Right cardiac atrium (tissue), 5 donors: Measurements from ENCODE around the gene GPC6. TPM values are rescaled to one million over a fixed set of nuclear protein-coding genes. Genes with fewer than 3 reads are reported as not detected.
"Not testable (repeated sequence)": the region's sequence is repeated elsewhere in the genome, so short reads cannot be mapped to it uniquely, and the experiment has no call there.

Experiments used
- ATAC-seq, 2 donors: fragments of 200-7000 bp; cut with Tn5 transposase; one replicate each; pipeline versions ENCODE4 v1.8.0 to v1.9.1; 2020; ENCODE audit warnings: moderate library complexity in 2 of 2, mild to moderate bottlenecking in 1 of 2
- DNase-seq, 3 donors: peaks; one replicate each; pipeline ENCODE4 v3.0.0-alpha.2; 2020
- H3K27ac ChIP-seq: one replicate; pipeline ENCODE4 v1.5.1; 2013; ENCODE audit warnings: mild to moderate bottlenecking, low read length, control low read depth, moderate library complexity
- H3K27me3 ChIP-seq: one replicate; pipeline ENCODE4 v1.6.1; 2013; ENCODE audit not compliant: control insufficient read depth, insufficient read depth
- H3K4me1 ChIP-seq: one replicate; pipeline ENCODE4 v1.6.1; 2013; ENCODE audit warnings: low read length; ENCODE audit not compliant: control insufficient read depth, insufficient read depth
- H3K4me3 ChIP-seq: one replicate; pipeline ENCODE4 v1.5.1; 2013; ENCODE audit warnings: low read length, control low read depth
- H3K9me3 ChIP-seq: one replicate; pipeline ENCODE4 v1.6.1; 2013; ENCODE audit warnings: low read length; ENCODE audit not compliant: control insufficient read depth
- WGBS: extraction: QIAGEN DNeasy Blood & Tissue Kit; methylation state at CpG from one replicate; pipeline ENCODE4 v1.1.7; 2013; 5-methylcytosine and 5-hydroxymethylcytosine counted together
- intact Hi-C, 4 donors: fragments of 100-400 bp; cut with DNase I; formaldehyde crosslinking; loops; one replicate each; pipeline versions ENCODE4 v1.11.0 to v1.14.0; 2022 to 2023
- polyA plus RNA-seq: library from polyadenylated mRNA; stranded (reverse); fragments of 200-250 nt; gene quantifications from one replicate; pipeline ENCODE4 v1.2.3, GENCODE V29; 2013
- total RNA-seq, 4 donors: library from RNA; stranded (reverse); fragmentation: NEBNext Ultra II Directional; extraction: Animal tissue kit (Norgen Biotek cat#: 25700); gene quantifications; one replicate each; pipeline ENCODE4 v1.2.1, GENCODE V29; 2021
- donor health status: healthy with polysubstance abuse.
- donor health status: DM: no; HTN: yes; CAD: no.
- donor health status: DM: no; HTN: no; CAD: no.
- donor health status: DM: no; HTN: yes; CAD: no; lungs with severe emphysema.
- donor health status: DM: yes; HTN: yes; CAD: no.

Gene GPC6
- total and polyA plus RNA-seq, 5 donors, result 1.5 to 11.0 (median 5.3) TPM

DNA sequence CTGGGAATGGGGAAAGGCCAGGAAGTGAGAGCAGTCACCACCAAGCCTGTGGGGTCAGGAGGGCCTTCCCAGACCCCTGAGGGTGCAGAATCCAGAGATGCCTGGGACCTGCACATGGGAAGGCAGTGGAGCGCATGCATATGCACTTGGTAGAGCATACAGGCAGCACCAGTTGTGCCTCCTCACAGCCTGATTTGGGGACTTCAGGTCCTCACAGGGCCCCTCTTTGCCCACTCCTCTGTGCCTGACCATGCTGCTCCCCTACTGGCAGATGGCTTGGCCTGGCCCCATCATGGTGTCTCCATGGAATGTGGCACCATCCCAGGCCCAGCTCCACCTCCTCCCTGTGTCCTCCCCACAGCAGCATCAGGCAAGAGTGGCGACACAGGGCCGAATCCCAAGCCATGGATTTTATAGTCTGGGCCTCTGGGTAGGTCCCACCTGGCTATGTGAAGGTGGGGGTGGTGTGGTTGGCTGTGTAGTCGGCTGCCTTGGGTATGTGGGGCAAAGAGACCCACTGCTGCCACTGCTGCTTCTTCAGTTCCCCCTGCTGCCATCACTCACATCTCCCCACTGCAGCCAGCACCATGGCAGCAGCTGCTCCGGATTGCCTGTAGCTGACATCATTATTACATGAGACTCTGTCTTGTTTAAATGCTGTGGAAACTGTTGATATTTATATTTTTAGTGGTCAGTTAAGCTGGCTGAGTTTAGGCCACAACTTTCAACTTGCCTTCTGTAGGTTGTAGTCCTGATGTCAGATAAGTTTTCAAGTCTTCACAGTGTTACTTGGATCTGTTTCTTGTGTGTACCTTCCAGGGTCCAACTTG, 247.0 kb downstream of the GPC6 start:
- intact Hi-C loops, result no loop called here
- WGBS, result 73% methylated on average over 5 of the region's 5 CpGs

DNA sequence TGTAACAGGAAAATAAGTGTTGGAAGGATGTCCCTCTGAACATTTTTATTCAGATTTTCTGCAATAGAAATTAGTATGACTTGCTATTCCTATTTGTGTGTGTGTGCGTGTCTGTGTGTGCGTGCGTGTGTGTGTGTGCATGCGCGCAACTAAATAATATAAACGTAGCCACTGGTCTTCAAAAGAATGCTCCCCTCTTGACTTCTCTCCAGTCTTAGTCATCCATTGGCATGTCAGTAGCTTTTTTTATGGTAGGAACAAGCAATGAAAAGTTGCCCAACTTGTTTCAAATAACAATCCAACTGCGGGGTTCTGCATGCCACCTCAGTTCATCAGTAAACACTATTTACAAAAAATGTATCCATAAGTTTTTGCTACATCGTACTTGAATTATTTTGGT, 249.6 kb downstream of the GPC6 start:
- no peak for ATAC-seq
- intact Hi-C loops, result no loop called here
- H3K27me3 ChIP-seq, result no peaks in the 10 kb centered on the region
- no peaks in the 10 kb centered on the region for H3K4me1 ChIP-seq
- 80% methylated on average over 8 of the region's 8 CpGs for WGBS
- no peak overlapping the region for H3K4me3 ChIP-seq
- H3K9me3 ChIP-seq, result no peaks in the 10 kb centered on the region
- H3K27ac ChIP-seq, result no peak overlapping the region
- no peak for DNase-seq

More for the DNA sequence above, 247.0 kb downstream of the GPC6 start:
- H3K27me3 ChIP-seq, result no peaks in the 10 kb centered on the region
- no peak overlapping the region for H3K27ac ChIP-seq
- H3K4me1 ChIP-seq, result no peaks in the 10 kb centered on the region
- H3K4me3 ChIP-seq, result no peak overlapping the region
- H3K9me3 ChIP-seq, result no peaks in the 10 kb centered on the region
- ATAC-seq (peak; percentile 11 to 24), DNase-seq (peak in 2 of 3 donors; percentile 26 to 39)

DNA sequence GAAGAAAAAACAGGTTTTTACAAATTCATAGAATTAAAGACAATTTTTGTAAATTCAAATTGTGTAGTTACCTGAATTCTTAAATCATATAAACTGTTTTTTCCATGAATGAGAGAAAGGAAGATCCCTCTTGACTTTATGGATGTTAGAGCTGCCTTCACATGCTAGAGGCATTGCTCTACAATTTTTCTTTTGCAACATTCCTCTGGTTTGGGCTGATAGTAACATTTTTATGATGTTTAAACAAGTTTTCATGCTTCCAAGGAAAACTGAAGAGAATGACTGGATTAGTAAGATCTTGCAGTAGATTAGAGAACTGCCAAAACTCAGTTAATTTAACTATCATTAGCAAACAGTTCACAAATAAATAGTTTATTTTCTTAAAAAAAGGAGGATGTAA, 250.6 kb downstream of the GPC6 start:
- DNase-seq (no peak), ATAC-seq (no peak)
- Histone ChIP-seq H3K27ac (no peak overlapping the region), H3K4me1 (no peaks in the 10 kb centered on the region), H3K27me3 (no peaks in the 10 kb centered on the region), H3K4me3 (no peak overlapping the region), H3K9me3 (no peaks in the 10 kb centered on the region)
- intact Hi-C loops, result no loop called here

DNA sequence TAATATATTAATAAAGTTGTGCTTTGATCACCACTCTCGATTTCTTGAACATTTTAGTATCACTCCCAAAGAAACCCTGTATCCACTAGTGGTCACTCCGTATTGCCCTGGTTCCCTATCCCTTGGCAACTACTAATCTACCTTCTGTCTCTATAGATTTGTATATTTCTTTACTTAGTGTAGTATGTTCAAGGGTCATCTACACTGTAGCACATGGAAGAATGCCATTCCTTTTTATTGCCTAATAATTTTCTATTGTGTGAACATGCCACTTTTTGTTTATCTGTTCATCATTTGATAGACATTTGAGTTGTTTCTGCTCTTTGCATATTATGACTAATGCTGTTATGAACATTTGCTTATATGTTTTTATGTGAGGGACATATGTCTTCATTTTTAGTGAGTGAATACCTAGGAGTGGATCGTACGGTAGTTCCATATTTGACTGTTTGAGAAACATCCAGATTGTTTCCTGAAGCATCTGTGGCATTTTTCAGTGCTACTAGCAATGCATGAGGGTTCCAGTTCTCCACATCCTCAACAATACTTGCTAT, 254.0 kb downstream of the GPC6 start:
- H3K4me1 ChIP-seq, result no peaks in the 10 kb centered on the region
- H3K27ac ChIP-seq, result no peak overlapping the region
- no peaks in the 10 kb centered on the region for H3K27me3 ChIP-seq
- no peak for ATAC-seq
- no peaks in the 10 kb centered on the region for H3K9me3 ChIP-seq
- WGBS, result 86% methylated on average over 4 of the region's 4 CpGs
- intact Hi-C loops, result no loop called here
- DNase-seq, result no peak
- H3K4me3 ChIP-seq, result no peak overlapping the region

DNA sequence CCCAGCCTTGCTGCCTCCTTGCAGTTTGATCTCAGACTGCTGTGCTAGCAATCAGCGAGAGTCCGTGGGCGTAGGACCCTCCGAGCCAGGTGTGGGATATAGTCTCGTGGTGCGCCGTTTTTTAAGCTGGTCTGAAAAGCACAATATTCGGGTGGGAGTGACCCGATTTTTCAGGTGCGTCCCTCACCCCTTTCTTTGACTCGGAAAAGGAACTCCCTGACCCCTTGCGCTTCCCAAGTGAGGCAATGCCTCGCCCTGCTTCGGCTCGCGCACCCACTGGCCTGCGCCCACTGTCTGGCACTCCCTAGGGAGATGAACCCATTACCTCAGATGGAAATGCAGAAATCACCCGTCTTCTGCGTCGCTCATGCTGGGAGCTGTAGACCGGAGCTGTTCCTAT, 269.5 kb downstream of the GPC6 start:
- H3K4me1 ChIP-seq, intact Hi-C loops, H3K4me3 ChIP-seq, DNase-seq, H3K9me3 ChIP-seq, ATAC-seq, H3K27ac ChIP-seq, H3K27me3 ChIP-seq: not testable (repeated sequence)
- WGBS, result 86% methylated on average over 21 of the region's 21 CpGs

DNA sequence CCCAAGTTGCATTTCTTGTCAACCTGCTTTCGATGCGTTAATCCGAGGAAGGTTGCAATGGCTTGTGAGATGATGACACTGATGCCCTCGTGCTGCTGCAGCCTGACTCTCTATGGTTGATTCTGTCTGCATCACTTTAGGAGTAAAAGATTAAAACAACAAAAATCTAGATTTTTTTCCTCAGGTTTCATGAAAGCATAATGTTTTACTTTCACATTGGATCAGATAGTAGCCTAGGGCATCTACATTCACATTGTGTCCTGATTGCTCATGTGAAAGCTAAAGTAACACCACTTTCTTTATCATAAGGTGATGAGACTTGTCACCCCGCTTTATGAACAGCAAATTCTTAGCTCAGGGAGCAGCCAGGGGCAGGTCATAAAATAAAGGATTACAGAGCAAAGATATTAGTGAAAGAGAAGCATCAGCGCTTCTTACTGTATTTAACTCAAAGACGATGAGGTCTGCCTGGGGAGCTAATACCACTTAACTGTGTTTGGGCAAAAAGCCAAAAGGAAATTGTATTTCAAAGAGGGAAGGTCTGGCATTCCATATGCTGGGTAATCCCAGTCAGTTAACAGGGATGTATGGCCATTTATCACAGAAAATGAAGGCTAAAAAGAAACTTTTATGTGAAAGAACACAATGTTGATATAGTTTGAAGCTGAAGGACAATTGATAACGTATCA, 270.5 kb downstream of the GPC6 start:
- intact Hi-C loops, result no loop called here
- Histone ChIP-seq H3K4me3 (no peak overlapping the region), H3K27ac (no peak overlapping the region), H3K4me1 (no peaks in the 10 kb centered on the region), H3K9me3 (no peaks in the 10 kb centered on the region), H3K27me3 (no peaks in the 10 kb centered on the region)
- no peak for ATAC-seq
- DNase-seq, result no peak
- 64% methylated on average over 8 of the region's 8 CpGs for WGBS

DNA sequence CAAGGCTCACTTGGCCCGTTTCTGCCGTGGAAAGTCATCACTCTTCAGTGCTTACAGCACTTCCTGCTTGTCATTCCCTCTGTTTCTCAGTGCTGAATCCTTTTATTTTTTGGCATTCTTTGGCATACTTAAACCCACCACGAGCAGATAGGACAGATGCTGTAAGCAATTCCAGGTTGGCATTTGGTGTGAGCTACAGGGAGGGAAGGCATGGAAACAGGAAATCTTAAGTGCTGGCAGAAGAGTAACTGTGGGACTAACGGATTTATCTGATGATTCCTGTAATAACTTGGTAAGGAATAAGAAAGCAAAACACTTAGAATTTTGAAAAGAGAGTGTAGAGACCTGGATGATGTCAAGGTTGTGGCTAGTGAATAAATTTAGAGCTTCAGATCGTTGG, 273.4 kb downstream of the GPC6 start:
- Histone ChIP-seq H3K4me1 (no peaks in the 10 kb centered on the region), H3K4me3 (no peak overlapping the region), H3K27me3 (no peaks in the 10 kb centered on the region), H3K9me3 (no peaks in the 10 kb centered on the region), H3K27ac (no peak overlapping the region)
- ATAC-seq (no peak), DNase-seq (no peak)
- intact Hi-C loops, result no loop called here
- WGBS, result 28% methylated on average over 5 of the region's 5 CpGs

DNA sequence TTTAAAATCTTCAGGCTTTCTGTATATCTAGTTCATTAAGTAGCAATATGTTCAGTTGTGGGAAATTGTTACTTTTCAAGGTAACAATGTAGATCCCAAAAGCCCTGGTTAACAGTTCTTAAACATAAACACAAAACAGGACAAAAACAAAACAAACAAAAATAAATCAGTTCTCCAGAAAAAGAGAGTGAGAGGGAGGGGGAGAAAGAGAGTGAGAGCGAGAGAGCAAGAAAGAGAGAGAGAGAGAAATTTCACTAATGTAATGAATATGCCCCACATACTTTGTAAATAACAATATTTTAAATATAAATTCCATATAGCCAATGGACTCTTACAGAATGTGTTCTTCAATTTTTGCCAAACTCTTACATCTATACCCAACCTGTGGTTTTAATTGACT, 275.5 kb downstream of the GPC6 start:
- Histone ChIP-seq H3K4me3 (no peak overlapping the region), H3K9me3 (no peaks in the 10 kb centered on the region), H3K4me1 (no peaks in the 10 kb centered on the region), H3K27ac (no peak overlapping the region), H3K27me3 (no peaks in the 10 kb centered on the region)
- DNase-seq, result no peak
- WGBS, result 91% methylated on average over 1 of the region's 1 CpG
- intact Hi-C loops, result no loop called here
- no peak for ATAC-seq

DNA sequence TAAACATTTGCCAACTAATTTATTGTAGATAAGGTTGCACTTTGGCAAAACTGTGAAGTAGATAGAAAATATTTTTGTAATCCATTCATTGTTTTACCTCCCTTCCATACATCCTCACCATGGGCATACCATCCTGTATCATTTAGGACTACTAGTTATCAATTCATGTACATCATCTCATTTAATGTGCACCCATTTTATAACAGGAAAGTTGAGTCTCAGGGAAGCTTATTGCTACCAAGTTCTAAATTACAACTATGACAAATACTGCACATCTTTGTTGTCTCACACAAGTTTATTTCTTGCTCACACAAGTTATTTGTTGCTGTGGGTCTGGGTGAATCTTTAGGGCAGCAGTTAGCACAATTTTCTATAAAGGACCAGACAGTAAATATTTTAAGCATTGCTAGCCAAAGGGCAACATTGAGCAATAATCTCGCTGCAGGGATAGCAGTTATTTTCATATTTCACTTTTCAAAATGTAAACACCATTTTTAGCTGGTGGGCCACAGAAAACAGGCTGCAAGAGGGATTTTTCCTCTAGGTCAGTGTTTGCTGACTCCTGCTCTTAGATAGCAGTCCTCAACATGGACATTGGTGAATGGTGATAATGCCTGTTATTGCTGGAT, 276.5 kb downstream of the GPC6 start:
- Histone ChIP-seq H3K4me3 (no peak overlapping the region), H3K27ac (no peak overlapping the region), H3K4me1 (no peaks in the 10 kb centered on the region), H3K9me3 (no peaks in the 10 kb centered on the region), H3K27me3 (no peaks in the 10 kb centered on the region)
- no peak for DNase-seq
- 69% methylated on average over 1 of the region's 1 CpG for WGBS
- intact Hi-C loops, result no loop called here
- ATAC-seq, result no peak

DNA sequence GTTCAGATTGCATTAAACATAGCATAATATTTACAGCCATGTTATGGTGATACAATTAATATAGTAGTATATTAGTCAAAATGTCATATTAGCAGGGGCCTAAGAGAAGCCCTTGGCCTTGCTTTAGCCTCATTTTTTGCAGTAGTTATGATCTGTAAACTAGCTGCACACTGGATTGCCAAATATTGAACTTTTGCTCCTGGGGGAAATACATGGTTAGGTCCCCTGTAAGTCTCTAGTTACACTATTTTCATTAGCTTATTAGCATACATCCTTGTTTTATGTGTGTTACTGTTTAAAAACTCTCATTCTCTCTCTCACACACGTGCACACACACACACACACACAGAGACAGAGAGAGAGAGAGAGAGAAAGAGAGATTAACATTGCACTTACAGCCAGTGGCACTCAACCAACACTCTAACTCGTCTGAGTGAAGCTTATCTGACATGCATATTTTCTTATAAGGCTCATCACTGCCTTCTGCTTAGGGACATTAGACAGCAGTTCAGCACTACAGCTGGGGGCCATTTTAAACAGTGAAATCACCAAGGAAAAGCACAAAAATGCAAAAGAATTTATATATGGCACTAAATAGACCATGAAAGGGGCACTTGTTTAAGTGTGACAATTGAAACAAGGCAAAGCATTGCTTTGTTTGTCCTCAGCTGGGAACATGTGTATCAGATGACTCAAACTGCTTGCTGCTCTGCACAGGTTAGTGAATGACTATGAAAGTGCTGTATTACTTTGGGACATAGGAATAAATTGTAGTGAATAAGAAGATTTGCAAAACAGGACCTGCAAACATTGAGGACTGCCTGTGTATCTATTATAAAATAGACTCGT, 278.7 kb downstream of the GPC6 start:
- Histone ChIP-seq H3K4me3 (no peak overlapping the region), H3K27me3 (no peaks in the 10 kb centered on the region), H3K4me1 (no peaks in the 10 kb centered on the region), H3K9me3 (no peaks in the 10 kb centered on the region), H3K27ac (no peak overlapping the region)
- intact Hi-C loops, result no loop called here
- DNase-seq (no peak), ATAC-seq (peak; percentile 84 to 91)
- WGBS, result 22% methylated on average over 3 of the region's 3 CpGs
